Iris pigment epithelial cell (primary cell): ENCODE measurements around the gene ADNP.

ENCODE experiments used
- DNase-seq: peaks from one replicate; pipeline ENCODE4 v3.0.0-alpha.2; 2011; ENCODE audit warnings: low read depth

Gene ADNP

GRCh38 chr20:50874111-50874757 lies 57.0 kb downstream of the ADNP start:
- no peak for DNase-seq

- DNase-seq, result no peak
Observed at GRCh38 chr20:50873585-50873984, 57.7 kb downstream of the ADNP start.

DNA sequence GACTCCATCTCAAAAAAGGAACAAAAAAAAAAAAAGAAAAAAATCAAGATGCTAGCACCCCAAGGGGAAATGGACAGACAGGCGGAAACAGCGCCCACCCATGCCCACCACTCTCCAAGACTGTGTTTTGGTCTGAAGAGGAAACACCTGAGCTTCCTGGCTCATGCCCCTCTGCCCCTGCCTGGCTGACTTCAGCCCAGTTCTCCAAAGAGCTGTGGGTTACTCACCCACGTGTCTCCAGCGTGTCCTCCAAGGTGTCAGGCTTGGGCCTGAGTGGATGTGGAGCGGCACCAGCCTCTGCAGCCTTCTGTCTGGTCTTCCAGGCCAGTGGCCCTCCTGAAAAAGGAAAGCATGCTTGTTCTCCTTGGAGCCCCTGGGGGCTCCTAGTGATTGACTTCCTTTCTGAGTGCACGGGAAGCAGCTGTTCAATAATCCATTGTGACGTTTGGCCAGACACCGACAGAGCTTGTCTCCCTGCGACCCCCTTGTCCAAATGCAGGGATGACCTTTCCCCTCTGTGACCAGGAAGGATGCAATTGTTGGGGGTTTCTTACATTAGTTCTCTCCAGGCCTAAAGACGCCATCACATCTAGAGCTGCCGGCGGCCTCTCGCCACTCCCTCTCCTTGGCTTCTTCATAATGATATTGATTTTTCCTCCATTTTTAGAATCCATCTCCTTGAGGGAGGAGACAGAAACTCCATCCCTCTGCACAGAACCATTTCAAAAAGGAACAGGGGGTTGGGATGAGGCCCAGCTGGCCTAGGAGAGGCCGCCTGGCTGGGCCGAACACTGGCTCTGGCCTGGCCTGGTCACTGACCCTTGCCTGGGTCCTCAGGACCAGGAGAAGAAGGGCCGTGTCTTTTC lies 58.4 kb downstream of the ADNP start:
- no peak for DNase-seq

DNA sequence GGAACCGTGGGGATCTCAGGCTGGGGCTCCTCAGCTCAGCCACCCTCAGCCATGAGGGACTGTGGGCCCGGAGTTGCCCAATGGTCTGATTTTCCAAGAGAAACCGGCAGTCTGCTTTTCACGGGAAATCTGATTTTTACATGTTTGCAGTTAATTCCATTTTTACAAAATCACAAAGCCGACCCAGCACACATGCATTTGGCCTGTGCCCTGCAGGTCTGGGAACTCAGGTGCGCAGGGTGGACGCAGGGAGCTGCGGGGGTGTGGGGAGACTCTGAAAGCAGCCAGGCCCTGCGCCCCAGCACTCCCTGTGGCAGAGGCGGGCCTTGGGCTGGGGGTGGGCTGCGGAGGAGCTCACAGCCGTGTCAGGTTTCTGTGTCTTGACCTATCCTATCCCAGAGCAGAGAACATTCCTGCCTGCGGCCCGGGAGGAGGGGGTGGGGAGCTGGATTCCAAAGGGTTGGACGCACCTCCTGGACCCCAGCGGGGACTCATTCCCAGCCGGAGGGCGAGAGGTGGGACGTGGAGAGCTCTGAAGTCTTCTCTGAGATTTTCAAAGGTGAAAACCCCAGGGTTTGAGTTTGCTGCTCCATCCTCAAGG lies 60.6 kb downstream of the ADNP start:
- DNase-seq, result peak; percentile 62

DNA sequence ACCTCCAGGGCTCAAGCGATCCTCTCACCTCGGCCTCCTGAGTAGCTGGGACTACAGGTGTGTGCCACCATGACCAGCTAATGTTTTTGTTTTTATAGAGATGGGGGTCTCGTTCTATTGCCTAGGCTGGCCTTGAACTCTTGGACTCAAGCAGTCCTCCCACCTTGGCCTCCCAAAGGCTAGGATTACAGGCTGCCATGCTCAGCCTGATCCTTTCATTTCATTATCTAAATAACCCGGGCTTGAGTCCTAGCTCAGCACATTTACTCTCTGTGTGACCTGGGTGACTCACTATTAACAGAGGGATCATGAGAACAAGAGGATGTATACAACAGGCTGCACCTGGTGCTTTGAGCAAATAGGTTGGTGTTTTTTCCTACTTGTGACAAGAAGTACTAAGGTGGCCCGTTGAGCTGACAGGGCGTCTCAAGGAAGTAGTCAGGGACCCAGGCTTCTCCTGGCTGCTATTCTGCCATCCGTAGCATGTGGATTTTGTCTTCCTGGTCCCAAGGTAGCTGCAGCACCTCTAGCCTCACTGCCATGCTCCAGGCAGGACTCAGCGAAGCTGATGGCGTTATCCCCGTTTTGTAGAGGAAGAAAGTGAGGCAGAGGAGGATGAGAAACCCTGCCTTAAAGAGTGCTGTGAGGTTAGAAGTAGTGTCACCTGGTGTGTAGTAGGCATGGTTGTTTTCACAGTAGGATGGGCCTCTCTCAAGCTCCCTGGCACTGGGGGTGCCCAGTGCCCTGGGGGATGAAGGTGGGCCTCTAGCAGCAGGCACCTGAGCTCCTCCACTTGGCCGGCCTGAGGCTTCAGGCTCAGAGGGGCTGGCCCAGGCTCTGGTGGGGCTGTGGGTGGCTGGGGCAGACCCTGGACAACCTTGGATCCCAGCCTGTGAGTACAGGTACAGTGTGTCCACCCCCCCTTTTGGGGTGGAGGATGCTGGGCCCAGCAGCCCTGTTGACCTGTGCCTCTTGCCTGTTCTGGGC lies 62.4 kb downstream of the ADNP start:
- DNase-seq, result peak; percentile 69

DNA sequence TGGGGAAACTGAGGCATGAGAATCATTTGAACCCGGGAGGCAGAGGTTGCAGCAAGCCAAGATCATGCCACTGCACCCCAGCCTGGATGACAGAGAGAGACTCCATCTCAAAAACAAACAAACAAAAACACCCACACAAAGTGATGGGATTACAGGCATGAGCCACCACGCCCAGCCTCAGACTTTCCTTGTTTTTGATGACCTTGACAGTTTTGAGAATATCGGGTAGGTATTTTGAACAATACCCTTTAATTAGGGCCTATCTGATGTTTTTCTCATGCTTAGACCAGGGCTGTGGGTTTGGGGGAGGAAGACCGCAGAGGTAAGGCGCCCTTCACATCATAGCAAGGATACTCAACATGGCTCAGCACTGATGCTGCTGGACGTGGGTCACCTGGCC lies 63.4 kb downstream of the ADNP start:
- no peak for DNase-seq

DNA sequence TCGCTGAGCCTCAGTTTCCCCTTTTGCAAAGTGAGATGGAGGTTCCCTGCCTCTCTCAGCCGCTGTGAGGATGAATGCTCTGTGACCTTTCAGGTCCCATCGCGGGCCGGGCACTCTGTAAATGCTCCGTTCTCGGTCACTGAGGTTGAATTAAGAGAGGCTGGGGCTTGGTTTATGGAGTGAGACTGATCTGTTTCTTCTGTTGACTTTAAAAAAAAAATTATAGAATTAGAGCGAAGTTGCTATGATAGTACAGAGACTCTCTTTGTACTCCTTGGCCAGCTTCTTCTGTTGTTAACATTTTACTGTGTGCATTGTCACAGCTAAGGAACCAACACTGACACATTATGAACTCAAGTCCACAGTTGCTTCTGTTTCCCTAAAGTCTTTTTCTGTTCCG lies 64.4 kb downstream of the ADNP start:
- DNase-seq, result no peak

DNA sequence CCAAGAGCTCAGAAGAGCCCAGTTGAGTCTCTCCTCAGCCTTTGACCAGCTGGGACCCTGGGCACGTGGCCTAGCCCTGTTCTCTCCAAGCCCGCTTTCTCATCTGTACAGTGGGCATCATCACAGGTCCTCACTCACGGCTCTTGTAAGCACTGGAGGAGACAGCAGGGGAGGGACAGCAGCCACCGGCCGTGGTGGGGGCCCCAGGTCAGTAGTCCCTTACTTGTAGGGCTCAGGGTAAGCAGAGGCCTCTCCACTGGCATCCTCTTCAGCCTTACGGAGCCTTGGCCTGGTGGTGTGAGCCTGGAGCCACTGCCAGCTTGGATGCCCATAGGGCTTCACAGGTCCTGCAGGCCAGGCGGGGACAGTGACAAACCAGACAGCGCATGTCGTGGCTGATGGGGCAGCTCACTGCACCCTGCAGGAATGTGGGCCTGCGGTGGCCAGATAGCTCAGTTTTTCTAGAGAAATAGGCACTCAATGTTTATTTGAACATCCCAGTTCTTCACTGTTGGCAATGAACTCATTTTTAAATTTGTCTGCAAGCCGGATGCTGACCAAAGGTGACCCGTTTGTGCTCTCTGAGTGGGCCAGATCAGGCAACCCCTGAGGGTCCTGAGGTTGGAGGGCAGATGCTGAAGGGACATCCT lies 65.1 kb downstream of the ADNP start:
- no peak for DNase-seq

DNA sequence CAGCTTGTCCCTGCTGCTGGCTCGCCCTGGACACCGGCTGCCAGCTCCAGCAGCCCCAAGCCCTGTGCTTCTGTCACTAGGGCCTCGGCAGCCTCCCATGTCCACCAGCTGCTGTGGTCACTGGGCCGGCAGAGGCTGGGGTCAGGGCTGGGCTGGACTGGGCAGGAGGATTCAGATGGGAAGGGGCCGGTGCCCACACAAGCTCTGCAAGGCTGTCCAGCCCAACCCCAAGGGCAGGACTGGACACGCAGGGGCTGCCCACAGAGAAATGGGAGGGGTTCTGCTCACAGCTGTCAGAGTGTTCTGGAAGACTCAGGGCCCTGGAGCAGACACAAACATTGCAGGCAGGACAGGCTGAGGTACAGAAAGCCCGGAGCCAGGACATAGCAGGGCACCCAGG lies 65.6 kb downstream of the ADNP start:
- no peak for DNase-seq

GRCh38 chr20:50865114-50865513 lies 66.1 kb downstream of the ADNP start:
- no peak for DNase-seq

DNA sequence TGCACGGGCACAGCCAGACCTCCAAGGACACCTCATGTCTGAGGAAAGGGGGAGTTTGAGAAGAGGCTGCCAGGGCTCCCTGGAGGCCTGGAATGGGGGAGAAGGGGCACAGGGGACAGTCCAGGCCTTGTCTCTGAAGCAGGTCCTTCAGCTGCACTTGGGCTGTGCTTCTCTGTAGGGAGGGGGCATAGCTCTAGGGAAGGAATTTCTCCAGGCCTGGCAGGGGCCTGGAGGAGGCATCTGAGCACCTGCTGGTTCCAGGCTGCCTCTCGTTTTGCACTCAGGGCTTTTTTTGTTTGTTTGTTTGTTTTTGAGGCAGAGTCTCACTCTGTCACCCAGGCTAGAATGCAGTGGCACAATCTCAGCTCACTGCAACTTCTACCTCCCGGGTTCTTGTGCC lies 68.7 kb downstream of the ADNP start:
- DNase-seq, result no peak

DNA sequence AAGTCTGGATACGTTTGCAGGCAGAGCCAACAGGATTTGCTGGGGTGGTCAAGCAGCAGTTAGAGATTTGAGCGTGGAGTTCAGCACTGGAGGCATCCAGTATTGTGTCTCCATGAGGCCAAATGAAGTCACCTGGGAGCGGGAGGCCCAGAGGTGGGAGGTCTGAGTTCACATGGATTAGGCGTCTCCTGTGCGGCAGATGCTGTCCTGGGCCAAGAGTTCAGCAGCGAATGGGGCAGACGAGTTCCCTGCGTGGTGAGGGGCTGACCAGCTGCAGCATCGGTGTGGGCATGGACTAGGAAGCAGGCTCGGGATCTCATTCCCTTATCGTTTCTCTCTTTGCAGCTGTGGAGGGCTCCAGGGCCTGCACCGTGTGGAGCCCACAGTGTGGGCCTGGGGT lies 70.2 kb downstream of the ADNP start:
- no peak for DNase-seq

GRCh38 chr20:50859161-50859560 lies 72.1 kb downstream of the ADNP start:
- DNase-seq, result no peak

GRCh38 chr20:50858525-50858924 lies 72.7 kb downstream of the ADNP start:
- DNase-seq, result no peak

- no peak for DNase-seq
Observed at GRCh38 chr20:50857348-50857747, 73.9 kb downstream of the ADNP start.

DNA sequence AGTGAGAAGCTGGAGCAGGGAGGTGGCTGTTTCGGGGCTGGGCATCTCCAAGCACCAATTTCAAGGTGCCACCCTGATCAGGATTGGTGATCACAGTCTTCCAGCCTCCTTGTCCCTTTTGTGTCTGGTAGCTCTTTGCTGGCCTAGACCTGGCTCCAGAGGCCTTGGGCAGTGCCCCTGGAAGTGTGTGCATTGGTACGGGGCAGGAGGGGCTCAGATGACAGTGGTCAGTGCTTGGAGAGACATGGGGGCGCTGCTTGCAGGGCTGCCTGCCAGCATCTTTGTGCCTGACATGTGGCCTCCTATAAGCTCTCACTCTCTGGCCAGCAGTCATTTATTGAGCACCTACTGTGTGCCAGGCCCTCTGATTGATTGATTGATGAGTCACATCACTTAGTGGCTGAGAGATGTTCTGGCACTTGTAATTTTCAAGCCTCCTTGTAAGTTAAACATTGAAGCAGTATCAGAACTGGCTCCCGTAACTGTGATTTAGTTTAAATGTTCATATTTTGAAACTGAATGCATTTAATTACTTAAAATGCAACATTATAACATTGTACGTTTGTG lies 74.7 kb downstream of the ADNP start:
- DNase-seq, result no peak

- DNase-seq, result no peak
Observed at GRCh38 chr20:50855498-50856474, 75.5 kb downstream of the ADNP start.

GRCh38 chr20:50854506-50855249 lies 76.6 kb downstream of the ADNP start:
- DNase-seq, result no peak

- DNase-seq, result no peak
Observed at GRCh38 chr20:50852085-50852484, 79.2 kb downstream of the ADNP start.
